PC-3 (cell line): ENCODE data around the gene FBXO41. TPM values are rescaled to one million over a fixed set of nuclear protein-coding genes. Genes with fewer than 3 reads are reported as not detected.

Source experiments
- ATAC-seq: fragments of 200-7000 bp; cut with Tn5 transposase; 2 replicates; pipeline ENCODE4 v1.9.1; 2020; ENCODE audit warnings: mild to moderate bottlenecking, moderate library complexity
- BruUV-seq: library from RNA; stranded (reverse); fragments of 400-500 nt; replicated peaks from 2 replicates; lab custom pipeline; 2021; lab: Mats Ljungman, UMichigan
- CTCF ChIA-PET: fragments of 300-600 bp; sonication (Branson Sonifier 250); formaldehyde crosslinking; loops from one replicate; lab custom pipeline; 2022; ENCODE audit warnings: antibody characterized with exemption; lab: Charles Lee
- POLR2A ChIA-PET: fragments of 300-600 bp; sonication (Branson Sonifier 250); formaldehyde crosslinking; loops from one replicate; lab custom pipeline; 2022; ENCODE audit warnings: antibody characterized with exemption; ENCODE audit not compliant: unreplicated experiment; lab: Charles Lee
- DNase-seq: peaks from one replicate; pipeline ENCODE4 v3.0.0-alpha.2; 2015
- H2AFZ ChIP-seq: fragments of 300-600 bp; sonication (generic); 2 replicates; pipeline ENCODE4 v1.6.0; 2016; ENCODE audit warnings: antibody characterized with exemption, low read length
- H3F3A ChIP-seq: fragments of 300-600 bp; sonication (generic); one replicate; pipeline ENCODE4 v1.6.0; 2017; ENCODE audit warnings: antibody characterized with exemption, low read length, control low read depth, mild to moderate bottlenecking; ENCODE audit not compliant: unreplicated experiment
- H3K27ac ChIP-seq: fragments of 300-600 bp; sonication (generic); 2 replicates; pipeline ENCODE4 v1.5.1; 2016; ENCODE audit warnings: mild to moderate bottlenecking, low read length
- H3K27me3 ChIP-seq: fragments of 300-600 bp; sonication (generic); 2 replicates; pipeline ENCODE4 v1.6.1; 2016; ENCODE audit warnings: low read length, mixed read lengths
- H3K36me3 ChIP-seq: fragments of 300-600 bp; sonication (generic); 2 replicates; pipeline ENCODE4 v1.6.1; 2016; ENCODE audit warnings: low read depth, mixed run types, low read length, mixed read lengths
- H3K4me1 ChIP-seq: fragments of 300-600 bp; sonication (generic); 2 replicates; pipeline ENCODE4 v1.5.1; 2016; ENCODE audit warnings: low read length; ENCODE audit not compliant: insufficient read depth
- H3K4me2 ChIP-seq: fragments of 300-600 bp; sonication (generic); 2 replicates; pipeline ENCODE4 v1.6.0; 2016; ENCODE audit warnings: low read length
- H3K4me3 ChIP-seq: fragments of 300-600 bp; sonication (generic); 2 replicates; pipeline ENCODE4 v1.5.1; 2016; ENCODE audit warnings: mild to moderate bottlenecking, low read length, mixed read lengths
- H3K79me2 ChIP-seq: fragments of 300-600 bp; sonication (generic); 2 replicates; pipeline ENCODE4 v1.6.1; 2017; ENCODE audit warnings: low read length, mixed read lengths
- H3K9ac ChIP-seq: fragments of 300-600 bp; sonication (generic); 2 replicates; pipeline ENCODE4 v1.6.0; 2016; ENCODE audit warnings: mild to moderate bottlenecking, low read length
- H3K9me2 ChIP-seq: fragments of 300-600 bp; sonication (generic); replicated peaks from 2 replicates; pipeline ENCODE4 v1.6.1; 2016; ENCODE audit warnings: mixed run types, low read length, mixed read lengths
- H3K9me3 ChIP-seq: fragments of 300-600 bp; sonication (generic); 2 replicates; pipeline ENCODE4 v1.6.1; 2016; ENCODE audit warnings: low read length, mixed read lengths
- H4K20me1 ChIP-seq: fragments of 300-600 bp; sonication (generic); 2 replicates; pipeline ENCODE4 v1.6.1; 2016; ENCODE audit warnings: low read length, mixed read lengths
- CTCF ChIP-seq: fragments of 300-600 bp; sonication (generic); conservative IDR thresholded peaks from 2 replicates; pipeline ENCODE4 v1.5.1; 2017; ENCODE audit warnings: antibody characterized with exemption, low read depth, mild to moderate bottlenecking, low read length
- EZH2 ChIP-seq: fragments of 300-600 bp; sonication (generic); IDR thresholded peaks from one replicate; pipeline ENCODE4 v1.6.1; 2017; ENCODE audit warnings: antibody characterized with exemption, mild to moderate bottlenecking, low read length; ENCODE audit not compliant: unreplicated experiment
- EZH2phosphoT487 ChIP-seq: fragments of 300-600 bp; sonication (generic); IDR thresholded peaks from 2 replicates; pipeline ENCODE4 v1.6.1; 2018; ENCODE audit warnings: mild to moderate bottlenecking, antibody characterized with exemption, low read length, borderline replicate concordance
- intact Hi-C: fragments of 100-400 bp; cut with micrococcal nuclease; formaldehyde crosslinking; loops from 2 replicates; pipeline ENCODE4 v1.9.0; 2023
- total RNA-seq: library from RNA; depleted of rRNA; stranded (reverse); fragments of >200 nt; gene quantifications from 2 replicates; pipeline ENCODE4 v1.2.3, GENCODE V29; 2014

FBXO41 gene
- total RNA-seq, 1 experiment from 2014 or later, result 4.2 TPM

- no TSS peak for BruUV-seq
- CTCF ChIA-PET, result no interaction called here
- intact Hi-C loops, result no loop called here
- H3K9ac ChIP-seq, result no peak overlapping the region
- POLR2A ChIA-PET, result no interaction called here
- DNase-seq (no peak), ATAC-seq (no peak)
- no peak overlapping the region for H3K27ac ChIP-seq
- H3K4me3 ChIP-seq, result no peak overlapping the region
- TF ChIP-seq EZH2phosphoT487 (no peak), CTCF (no peak), EZH2 (no peak)
- peaks cover 4% of the 10 kb centered on the region; the same call in 1 of the 2 replicates for H3K27me3 ChIP-seq
- H3K4me1 ChIP-seq, result peaks cover 2% of the 10 kb centered on the region
- H2AFZ ChIP-seq, result no peak overlapping the region
- H3K36me3 ChIP-seq, result no peaks in the 10 kb centered on the region
- no peaks in the 10 kb centered on the region for H3K9me2 ChIP-seq
- no peaks in the 10 kb centered on the region for H3F3A ChIP-seq
- no peaks in the 10 kb centered on the region for H4K20me1 ChIP-seq
- peaks cover 7% of the 10 kb centered on the region for H3K79me2 ChIP-seq
- H3K9me3 ChIP-seq, result no peaks in the 10 kb centered on the region
- no peak overlapping the region for H3K4me2 ChIP-seq
Measured at GRCh38 chr2:73210019-73210418, 74.3 kb downstream of the FBXO41 start.

- ATAC-seq, result no peak
Measured at GRCh38 chr2:73208258-73208657, 76.0 kb downstream of the FBXO41 start.

More at GRCh38 chr2:73208258-73208657, 76.0 kb downstream of the FBXO41 start:
- Histone ChIP-seq H2AFZ (no peak overlapping the region), H3K27ac (no peak overlapping the region), H3K4me2 (no peak overlapping the region), H3K79me2 (no peaks in the 10 kb centered on the region), H3F3A (no peaks in the 10 kb centered on the region), H3K9ac (no peak overlapping the region), H3K9me2 (no peaks in the 10 kb centered on the region), H3K4me3 (no peak overlapping the region), H3K27me3 (peaks cover 14% of the 10 kb centered on the region), H3K9me3 (no peaks in the 10 kb centered on the region), H3K4me1 (no peaks in the 10 kb centered on the region), H3K36me3 (no peaks in the 10 kb centered on the region), H4K20me1 (no peaks in the 10 kb centered on the region)
- intact Hi-C loops, result no loop called here
- no peak for DNase-seq
- TF ChIP-seq EZH2phosphoT487 (no peak), EZH2 (no peak), CTCF (no peak)
- POLR2A ChIA-PET, result interaction anchor here (0.7 kb wide), 1 partner anchor 17 kb away, joined by 24 read pairs; no protein-coding TSS in a partner anchor
- CTCF ChIA-PET, result no interaction called here
- BruUV-seq, result no TSS peak
